K562 (cell line): ENCODE data around the gene IL25. TPM values are rescaled to one million over a fixed set of nuclear protein-coding genes. Genes with fewer than 3 reads are reported as not detected.

Experiments used
- BCL6 ChIP-seq: fragments of 250-450 bp; sonication (Bioruptor Pico); IDR thresholded peaks from 2 replicates; pipeline ENCODE4 v1.4.0; 2020
- CBFA2T3 ChIP-seq: fragments of 450-650 bp; IDR thresholded peaks from 2 replicates; pipeline ENCODE4 v1.6.1; 2017
- L3MBTL2 ChIP-seq: fragments of 450-650 bp; IDR thresholded peaks from 2 replicates; pipeline ENCODE4 v1.6.1; 2016; ENCODE audit warnings: mild to moderate bottlenecking, moderate library complexity
- MEIS2 ChIP-seq: fragments of 450-650 bp; IDR thresholded peaks from 2 replicates; pipeline ENCODE4 v1.6.1; 2014; ENCODE audit warnings: mild to moderate bottlenecking; ENCODE audit not compliant: partially characterized antibody
- PHF20 ChIP-seq: fragments of 450-650 bp; IDR thresholded peaks from 2 replicates; pipeline ENCODE4 v1.6.1; 2018; ENCODE audit not compliant: partially characterized antibody
- SLC30A9 ChIP-seq: fragments of 250-450 bp; sonication (Bioruptor Pico); IDR thresholded peaks from 2 replicates; pipeline ENCODE4 v1.8.0; 2022; ENCODE audit warnings: mild to moderate bottlenecking, moderate library complexity
- polyA plus RNA-seq, 8 experiments: library from polyadenylated mRNA; depleted of rRNA in 4 of 8; stranded (reverse) in 5 of 8; unstranded in 3 of 8; fragments of >200 nt; fragmentation: Nextera tagmentation in 2 of 8; fragmentation: Illumina TruSeq in 1 of 8; extraction: Ambion mirVana in 2 of 8; extraction: Trizol in 1 of 8; gene quantifications; 2 replicates each; pipeline versions ENCODE4 v1.2.1 to v1.2.3, GENCODE V29; 2011 to 2014; ENCODE audit warnings: inconsistent platforms in 1 of 8, missing spikeins in 1 of 8
- total RNA-seq, 7 experiments: library from RNA; depleted of rRNA in 6 of 7; stranded (reverse); fragments of >200 nt in 6 of 7; fragmentation: Illumina TruSeq in 2 of 7; extraction: Trizol in 2 of 7; gene quantifications; 2 replicates each; pipeline versions ENCODE4 v1.2.1 to v1.2.3, GENCODE V29; 2011 to 2021; ENCODE audit warnings: low replicate concordance in 1 of 7
- TF ChIP-seq, protein P1 (sequence below): fragments of 450-650 bp; IDR thresholded peaks from 2 replicates; pipeline ENCODE4 v1.6.1; 2016; ENCODE audit warnings: mild to moderate bottlenecking, moderate library complexity

Gene IL25
- total and polyA plus RNA-seq, 9 of the 15 experiments (the other 6 are each of a cell fraction or from before 2014, with no cell fraction given), result not detected

DNA sequence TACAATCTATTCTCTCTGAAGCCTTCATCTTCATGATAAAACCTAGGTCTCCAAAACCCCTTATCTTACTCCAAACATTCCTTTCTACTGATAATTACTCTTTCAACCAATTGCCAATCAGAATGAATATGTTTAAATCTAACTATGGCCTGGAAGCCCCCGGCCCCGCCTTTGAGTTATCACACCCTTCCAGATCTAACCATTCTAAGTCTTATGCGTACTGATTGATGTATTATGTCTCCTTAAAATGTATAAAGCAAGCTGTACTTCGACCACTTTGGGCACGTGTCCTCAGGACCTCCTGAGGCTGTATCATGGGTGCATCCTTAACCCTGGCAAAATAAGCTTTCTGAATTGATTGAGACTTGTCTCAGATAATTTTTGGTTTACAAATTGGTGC lies 37.0 kb upstream of the IL25 start (continued):
- TF ChIP-seq SLC30A9 (CRISPR knock-in tag), result no peak
- TF ChIP-seq BCL6 (CRISPR knock-in tag), result no peak
- TF ChIP-seq PHF20, result no peak
- peak; percentile 82 for TF ChIP-seq L3MBTL2
- peak; percentile 56 for TF ChIP-seq CBFA2T3
- peak; percentile 43 for TF ChIP-seq MEIS2
- TF ChIP-seq, protein P1, sequence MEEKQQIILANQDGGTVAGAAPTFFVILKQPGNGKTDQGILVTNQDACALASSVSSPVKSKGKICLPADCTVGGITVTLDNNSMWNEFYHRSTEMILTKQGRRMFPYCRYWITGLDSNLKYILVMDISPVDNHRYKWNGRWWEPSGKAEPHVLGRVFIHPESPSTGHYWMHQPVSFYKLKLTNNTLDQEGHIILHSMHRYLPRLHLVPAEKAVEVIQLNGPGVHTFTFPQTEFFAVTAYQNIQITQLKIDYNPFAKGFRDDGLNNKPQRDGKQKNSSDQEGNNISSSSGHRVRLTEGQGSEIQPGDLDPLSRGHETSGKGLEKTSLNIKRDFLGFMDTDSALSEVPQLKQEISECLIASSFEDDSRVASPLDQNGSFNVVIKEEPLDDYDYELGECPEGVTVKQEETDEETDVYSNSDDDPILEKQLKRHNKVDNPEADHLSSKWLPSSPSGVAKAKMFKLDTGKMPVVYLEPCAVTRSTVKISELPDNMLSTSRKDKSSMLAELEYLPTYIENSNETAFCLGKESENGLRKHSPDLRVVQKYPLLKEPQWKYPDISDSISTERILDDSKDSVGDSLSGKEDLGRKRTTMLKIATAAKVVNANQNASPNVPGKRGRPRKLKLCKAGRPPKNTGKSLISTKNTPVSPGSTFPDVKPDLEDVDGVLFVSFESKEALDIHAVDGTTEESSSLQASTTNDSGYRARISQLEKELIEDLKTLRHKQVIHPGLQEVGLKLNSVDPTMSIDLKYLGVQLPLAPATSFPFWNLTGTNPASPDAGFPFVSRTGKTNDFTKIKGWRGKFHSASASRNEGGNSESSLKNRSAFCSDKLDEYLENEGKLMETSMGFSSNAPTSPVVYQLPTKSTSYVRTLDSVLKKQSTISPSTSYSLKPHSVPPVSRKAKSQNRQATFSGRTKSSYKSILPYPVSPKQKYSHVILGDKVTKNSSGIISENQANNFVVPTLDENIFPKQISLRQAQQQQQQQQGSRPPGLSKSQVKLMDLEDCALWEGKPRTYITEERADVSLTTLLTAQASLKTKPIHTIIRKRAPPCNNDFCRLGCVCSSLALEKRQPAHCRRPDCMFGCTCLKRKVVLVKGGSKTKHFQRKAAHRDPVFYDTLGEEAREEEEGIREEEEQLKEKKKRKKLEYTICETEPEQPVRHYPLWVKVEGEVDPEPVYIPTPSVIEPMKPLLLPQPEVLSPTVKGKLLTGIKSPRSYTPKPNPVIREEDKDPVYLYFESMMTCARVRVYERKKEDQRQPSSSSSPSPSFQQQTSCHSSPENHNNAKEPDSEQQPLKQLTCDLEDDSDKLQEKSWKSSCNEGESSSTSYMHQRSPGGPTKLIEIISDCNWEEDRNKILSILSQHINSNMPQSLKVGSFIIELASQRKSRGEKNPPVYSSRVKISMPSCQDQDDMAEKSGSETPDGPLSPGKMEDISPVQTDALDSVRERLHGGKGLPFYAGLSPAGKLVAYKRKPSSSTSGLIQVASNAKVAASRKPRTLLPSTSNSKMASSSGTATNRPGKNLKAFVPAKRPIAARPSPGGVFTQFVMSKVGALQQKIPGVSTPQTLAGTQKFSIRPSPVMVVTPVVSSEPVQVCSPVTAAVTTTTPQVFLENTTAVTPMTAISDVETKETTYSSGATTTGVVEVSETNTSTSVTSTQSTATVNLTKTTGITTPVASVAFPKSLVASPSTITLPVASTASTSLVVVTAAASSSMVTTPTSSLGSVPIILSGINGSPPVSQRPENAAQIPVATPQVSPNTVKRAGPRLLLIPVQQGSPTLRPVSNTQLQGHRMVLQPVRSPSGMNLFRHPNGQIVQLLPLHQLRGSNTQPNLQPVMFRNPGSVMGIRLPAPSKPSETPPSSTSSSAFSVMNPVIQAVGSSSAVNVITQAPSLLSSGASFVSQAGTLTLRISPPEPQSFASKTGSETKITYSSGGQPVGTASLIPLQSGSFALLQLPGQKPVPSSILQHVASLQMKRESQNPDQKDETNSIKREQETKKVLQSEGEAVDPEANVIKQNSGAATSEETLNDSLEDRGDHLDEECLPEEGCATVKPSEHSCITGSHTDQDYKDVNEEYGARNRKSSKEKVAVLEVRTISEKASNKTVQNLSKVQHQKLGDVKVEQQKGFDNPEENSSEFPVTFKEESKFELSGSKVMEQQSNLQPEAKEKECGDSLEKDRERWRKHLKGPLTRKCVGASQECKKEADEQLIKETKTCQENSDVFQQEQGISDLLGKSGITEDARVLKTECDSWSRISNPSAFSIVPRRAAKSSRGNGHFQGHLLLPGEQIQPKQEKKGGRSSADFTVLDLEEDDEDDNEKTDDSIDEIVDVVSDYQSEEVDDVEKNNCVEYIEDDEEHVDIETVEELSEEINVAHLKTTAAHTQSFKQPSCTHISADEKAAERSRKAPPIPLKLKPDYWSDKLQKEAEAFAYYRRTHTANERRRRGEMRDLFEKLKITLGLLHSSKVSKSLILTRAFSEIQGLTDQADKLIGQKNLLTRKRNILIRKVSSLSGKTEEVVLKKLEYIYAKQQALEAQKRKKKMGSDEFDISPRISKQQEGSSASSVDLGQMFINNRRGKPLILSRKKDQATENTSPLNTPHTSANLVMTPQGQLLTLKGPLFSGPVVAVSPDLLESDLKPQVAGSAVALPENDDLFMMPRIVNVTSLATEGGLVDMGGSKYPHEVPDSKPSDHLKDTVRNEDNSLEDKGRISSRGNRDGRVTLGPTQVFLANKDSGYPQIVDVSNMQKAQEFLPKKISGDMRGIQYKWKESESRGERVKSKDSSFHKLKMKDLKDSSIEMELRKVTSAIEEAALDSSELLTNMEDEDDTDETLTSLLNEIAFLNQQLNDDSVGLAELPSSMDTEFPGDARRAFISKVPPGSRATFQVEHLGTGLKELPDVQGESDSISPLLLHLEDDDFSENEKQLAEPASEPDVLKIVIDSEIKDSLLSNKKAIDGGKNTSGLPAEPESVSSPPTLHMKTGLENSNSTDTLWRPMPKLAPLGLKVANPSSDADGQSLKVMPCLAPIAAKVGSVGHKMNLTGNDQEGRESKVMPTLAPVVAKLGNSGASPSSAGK, result peak; percentile 52
